Epidermal melanocyte (primary cell): ENCODE results near the gene UBASH3B.
A peak's percentile ranks its signal among the peaks of the same experiment; 100 is the strongest.
"Not testable (repeated sequence)": the region's sequence is repeated elsewhere in the genome, so short reads cannot be mapped to it uniquely, and the experiment has no call there.

ENCODE experiments used
- DNase-seq: peaks from one replicate; pipeline ENCODE4 v3.0.0; 2011; ENCODE audit warnings: low spot score; ENCODE audit not compliant: insufficient read length

UBASH3B gene

GRCh38 chr11:122655527-122656072, at the start of gene UBASH3B:
Gene UBASH3B, plus strand, starts transcription at chr11:122655722. Its CDS starts 328 bp downstream, at chr11:122656050.
- peak; percentile 64 for DNase-seq

GRCh38 chr11:122607162-122607561, 48.4 kb upstream of the UBASH3B start:
- DNase-seq, result not testable (repeated sequence)

GRCh38 chr11:122612123-122612824, 43.2 kb upstream of the UBASH3B start:
- DNase-seq, result no peak

- DNase-seq, result no peak
Measured at GRCh38 chr11:122616718-122617117, 38.8 kb upstream of the UBASH3B start.

DNA sequence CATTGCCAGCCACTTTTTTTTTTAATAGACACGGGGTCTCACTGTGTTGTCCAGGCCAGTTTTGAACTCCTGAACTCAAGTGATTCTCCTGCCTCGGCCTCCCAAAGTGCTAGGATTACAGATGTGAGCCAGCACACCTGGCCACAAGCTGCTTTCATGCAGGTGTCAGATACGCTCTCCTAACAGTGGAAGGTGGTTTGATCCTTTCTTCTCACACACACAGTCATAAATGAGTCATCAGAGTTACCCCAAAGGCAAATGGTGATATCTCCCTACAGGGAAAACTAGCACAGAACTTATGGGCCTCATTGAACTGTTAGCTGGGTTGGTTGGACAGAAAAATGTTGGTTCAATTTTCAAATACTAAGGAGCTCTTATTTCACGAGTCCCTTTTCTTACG, 38.2 kb upstream of the UBASH3B start:
- DNase-seq, result no peak

- DNase-seq, result no peak
Measured at GRCh38 chr11:122617926-122618325, 37.6 kb upstream of the UBASH3B start.

GRCh38 chr11:122618927-122619326, 36.6 kb upstream of the UBASH3B start:
- DNase-seq, result no peak

GRCh38 chr11:122619757-122620156, 35.8 kb upstream of the UBASH3B start:
- DNase-seq, result no peak

DNA sequence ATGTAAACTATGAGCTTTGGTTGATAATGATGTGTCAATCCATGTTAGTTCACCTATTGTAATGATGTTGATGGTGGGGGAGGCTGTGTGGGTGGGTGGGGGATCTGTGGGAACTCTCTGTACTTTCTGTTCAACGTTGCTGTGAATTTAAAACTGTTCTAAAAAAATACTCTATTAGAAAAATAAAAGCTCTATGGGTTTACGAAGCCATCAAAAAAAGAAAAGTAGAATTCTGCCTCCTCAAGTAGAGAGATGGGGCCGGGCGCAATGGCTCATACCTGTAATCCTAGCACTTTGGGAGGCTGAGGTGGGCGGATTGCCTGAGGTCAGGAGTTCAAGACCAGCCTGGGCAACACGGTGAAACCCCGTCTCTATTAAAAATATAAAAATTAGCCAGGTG, 30.0 kb upstream of the UBASH3B start:
- DNase-seq, result not testable (repeated sequence)

DNA sequence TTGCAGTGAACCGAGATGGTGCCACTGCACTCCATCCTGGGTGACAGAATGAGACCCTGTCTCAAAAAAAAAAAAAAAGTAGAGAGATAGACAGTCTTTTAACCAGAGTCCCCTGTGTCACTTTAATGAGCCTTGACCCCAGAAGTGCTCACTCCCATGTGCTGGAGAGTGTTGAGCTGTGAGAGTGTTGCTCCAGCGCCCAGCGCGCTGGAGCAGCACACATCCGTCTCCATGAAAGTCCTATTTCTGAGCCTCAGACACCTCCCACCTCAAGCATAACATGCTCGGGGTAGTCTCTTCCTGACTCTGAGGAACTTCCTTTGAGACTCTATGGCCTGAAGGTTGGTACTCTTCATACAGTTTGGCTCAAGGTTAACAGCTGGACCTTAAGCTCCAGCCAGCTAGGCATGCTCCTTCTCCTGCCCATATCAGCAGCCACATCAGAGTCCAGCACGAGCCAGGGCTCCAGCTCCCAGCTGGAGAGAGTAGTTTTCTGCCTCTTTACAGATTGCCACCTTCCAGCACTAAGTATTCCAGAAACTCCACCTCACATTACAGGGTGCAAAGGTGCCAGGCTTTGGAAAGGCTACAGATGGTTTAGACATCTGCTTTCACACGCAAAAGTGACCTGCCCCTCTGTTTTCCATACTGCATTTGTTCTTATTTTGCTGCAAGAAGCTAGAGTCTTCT, 29.4 kb upstream of the UBASH3B start:
- DNase-seq, result no peak

GRCh38 chr11:122627745-122628144, 27.8 kb upstream of the UBASH3B start:
- DNase-seq, result no peak

- peak; percentile 68 for DNase-seq
Measured at GRCh38 chr11:122628810-122629555, 26.5 kb upstream of the UBASH3B start.

- DNase-seq, result no peak
Measured at GRCh38 chr11:122632181-122632824, 23.2 kb upstream of the UBASH3B start.

GRCh38 chr11:122633219-122633829, 22.2 kb upstream of the UBASH3B start:
- no peak for DNase-seq

GRCh38 chr11:122634501-122634900, 21.0 kb upstream of the UBASH3B start:
- no peak for DNase-seq

DNA sequence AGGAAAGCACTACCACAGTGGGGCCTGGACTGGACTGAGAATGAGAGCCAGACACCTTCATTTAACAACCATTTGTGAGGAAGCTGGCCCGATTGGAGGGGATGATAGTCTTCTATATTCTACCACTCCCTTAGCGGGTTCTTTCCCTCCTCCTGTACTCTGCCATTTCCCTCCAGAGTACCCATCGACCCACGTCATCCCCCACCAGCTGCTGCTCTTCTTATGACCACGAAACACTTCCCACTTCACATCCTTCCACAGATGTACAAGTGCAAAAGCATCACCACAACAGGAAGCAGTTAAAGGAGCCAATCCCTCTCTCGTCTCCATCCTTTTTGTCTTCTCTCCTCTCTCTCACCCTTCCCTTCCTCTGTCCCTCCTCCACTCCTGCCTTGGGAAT, 18.0 kb upstream of the UBASH3B start:
- DNase-seq, result no peak

DNA sequence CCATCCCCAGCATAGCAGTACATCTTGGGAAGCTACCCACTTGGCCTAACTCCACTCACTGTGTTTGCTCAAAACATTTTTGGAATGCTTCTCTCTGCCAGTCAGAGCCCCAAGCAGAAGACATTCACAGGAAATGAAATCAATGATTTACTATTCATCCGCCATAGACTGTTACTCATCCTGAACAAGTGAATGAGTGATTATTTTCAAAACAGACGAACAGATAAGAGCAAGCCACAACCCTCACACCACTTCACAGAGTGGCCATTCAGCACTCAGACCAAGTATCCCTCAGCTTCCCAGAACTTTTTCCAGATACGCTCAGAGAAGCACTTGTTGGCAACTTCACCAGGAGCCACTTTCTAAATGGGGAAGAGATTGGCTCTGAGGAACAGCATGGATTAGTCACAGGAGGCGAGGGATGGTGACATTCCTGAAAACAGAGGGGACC, 13.0 kb upstream of the UBASH3B start:
- DNase-seq, result peak; percentile 50

GRCh38 chr11:122642971-122643370, 12.6 kb upstream of the UBASH3B start:
- no peak for DNase-seq

- no peak for DNase-seq
Measured at GRCh38 chr11:122645847-122646246, 9.7 kb upstream of the UBASH3B start.

DNA sequence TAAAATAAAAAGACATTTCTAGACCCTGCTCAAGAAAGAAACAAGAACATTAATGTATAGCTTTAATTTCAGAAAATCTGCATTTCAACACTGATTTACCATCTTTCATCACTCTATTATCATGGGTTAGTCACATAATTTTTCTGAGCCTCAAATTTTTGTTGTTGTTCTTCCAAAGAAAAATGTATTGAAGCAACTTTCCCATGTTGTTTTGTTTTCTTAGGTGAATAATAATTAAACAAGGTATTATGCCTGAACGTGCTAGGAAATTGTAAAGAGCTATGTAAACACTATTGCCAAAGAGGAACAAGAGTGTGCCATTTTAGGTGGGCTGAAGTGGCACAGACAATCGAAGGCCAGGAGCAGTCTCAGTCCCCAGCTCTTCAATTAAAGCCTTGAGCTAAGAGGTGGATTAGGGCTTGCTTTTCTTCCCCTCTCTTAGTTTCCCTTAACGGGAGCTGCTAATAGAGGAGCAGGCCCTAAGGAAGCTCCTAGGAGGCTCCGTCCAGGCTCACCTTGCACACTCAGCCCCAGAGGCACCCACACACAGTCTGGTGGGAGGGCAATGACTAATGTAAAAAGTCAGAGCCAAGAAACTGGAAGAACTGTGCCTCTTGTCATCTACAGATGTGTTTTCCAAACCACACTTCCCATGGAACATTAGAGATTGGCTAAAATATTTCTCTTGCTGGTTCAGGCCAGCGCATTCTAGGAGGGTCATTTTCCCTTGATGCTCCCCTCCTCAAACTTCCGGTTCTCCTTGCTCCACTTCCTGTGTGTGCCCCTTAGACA, 8.8 kb upstream of the UBASH3B start:
- no peak for DNase-seq
